Measurements from ENCODE around the gene DPP6.

The DPP6 gene

DNA sequence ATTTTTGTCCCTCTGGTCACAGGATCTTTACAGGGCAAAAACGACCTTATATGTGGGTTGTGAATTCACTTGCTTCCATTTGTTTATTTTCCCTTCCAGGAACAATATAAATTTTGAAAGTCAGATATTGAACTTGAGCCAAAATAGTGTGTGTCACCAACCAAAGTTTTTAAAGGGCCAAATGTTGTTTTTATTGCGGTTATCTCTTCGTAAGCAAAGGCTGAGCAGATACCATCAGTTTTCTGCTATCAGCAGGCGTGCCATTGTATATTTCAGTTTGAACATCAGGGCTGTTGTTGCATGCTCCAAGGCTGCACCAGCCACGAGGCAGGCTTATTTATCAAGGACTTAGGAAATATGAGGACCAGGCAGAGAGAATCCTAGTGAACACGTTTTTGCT is 790.4 kb downstream of the DPP6 start:
- Histone ChIP-seq H3K27me3 (ENCODE audit: control insufficient read depth, insufficient read depth, low read length) (no peaks in the 10 kb centered on the region), H3K9me3 (ENCODE audit: control insufficient read depth, low read length) (no peaks in the 10 kb centered on the region), H3K4me1 (ENCODE audit: control insufficient read depth, insufficient read depth, low read length) (peaks cover 20% of the 10 kb centered on the region), H3K36me3 (ENCODE audit: control insufficient read depth, insufficient read depth, low read length) (no peaks in the 10 kb centered on the region), H3K9ac (ENCODE audit: low read length) (no peak overlapping the region), H3K4me3 (ENCODE audit: low read length) (no peak overlapping the region)

- H3K36me3 ChIP-seq (ENCODE audit: control insufficient read depth, insufficient read depth, low read length), result no peaks in the 10 kb centered on the region
- H3K4me3 ChIP-seq (ENCODE audit: low read length), result no peak overlapping the region
- H3K27me3 ChIP-seq (ENCODE audit: control insufficient read depth, insufficient read depth, low read length), result no peaks in the 10 kb centered on the region
- H3K4me1 ChIP-seq (ENCODE audit: control insufficient read depth, insufficient read depth, low read length), result peaks cover 20% of the 10 kb centered on the region
- no peak overlapping the region for H3K9ac ChIP-seq (ENCODE audit: low read length)
- no peaks in the 10 kb centered on the region for H3K9me3 ChIP-seq (ENCODE audit: control insufficient read depth, low read length)
Observed at GRCh38 chr7:154843670-154844237, 791.6 kb downstream of the DPP6 start.

GRCh38 chr7:154844499-154844898 is 792.3 kb downstream of the DPP6 start:
- H3K4me1 ChIP-seq (ENCODE audit: control insufficient read depth, insufficient read depth, low read length), result peaks cover 20% of the 10 kb centered on the region
- H3K27me3 ChIP-seq (ENCODE audit: control insufficient read depth, insufficient read depth, low read length), result no peaks in the 10 kb centered on the region
- no peak overlapping the region for H3K4me3 ChIP-seq (ENCODE audit: low read length)
- H3K36me3 ChIP-seq (ENCODE audit: control insufficient read depth, insufficient read depth, low read length), result no peaks in the 10 kb centered on the region
- H3K9me3 ChIP-seq (ENCODE audit: control insufficient read depth, low read length), result no peaks in the 10 kb centered on the region
- no peak overlapping the region for H3K9ac ChIP-seq (ENCODE audit: low read length)

GRCh38 chr7:154844955-154845354 is 792.8 kb downstream of the DPP6 start:
- Histone ChIP-seq H3K27me3 (ENCODE audit: control insufficient read depth, insufficient read depth, low read length) (no peaks in the 10 kb centered on the region), H3K36me3 (ENCODE audit: control insufficient read depth, insufficient read depth, low read length) (no peaks in the 10 kb centered on the region), H3K9me3 (ENCODE audit: control insufficient read depth, low read length) (no peaks in the 10 kb centered on the region), H3K4me1 (ENCODE audit: control insufficient read depth, insufficient read depth, low read length) (peaks cover 20% of the 10 kb centered on the region), H3K9ac (ENCODE audit: low read length) (no peak overlapping the region), H3K4me3 (ENCODE audit: low read length) (no peak overlapping the region)

DNA sequence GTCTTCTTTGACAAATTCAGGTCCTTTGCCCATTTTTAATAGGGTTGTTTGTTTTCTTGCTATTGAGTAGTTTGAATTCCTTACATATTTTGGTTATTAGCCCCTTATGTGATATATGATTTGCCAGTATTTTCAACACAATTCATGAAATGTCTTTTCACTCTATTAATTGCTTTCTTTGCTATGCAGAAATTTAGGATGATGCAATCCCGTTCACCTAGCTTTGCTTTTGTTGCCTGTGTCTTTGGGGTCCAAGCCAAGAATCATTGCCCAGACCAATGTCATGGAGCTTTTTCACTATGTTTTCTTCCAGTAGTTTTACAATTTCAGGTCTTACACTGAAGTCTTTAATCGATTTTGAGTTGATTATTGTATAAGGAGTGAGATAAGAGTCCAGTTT is 796.3 kb downstream of the DPP6 start:
- Histone ChIP-seq H3K9me3 (ENCODE audit: control insufficient read depth, low read length) (no peaks in the 10 kb centered on the region), H3K4me3 (ENCODE audit: low read length) (no peak overlapping the region), H3K36me3 (ENCODE audit: control insufficient read depth, insufficient read depth, low read length) (no peaks in the 10 kb centered on the region), H3K27me3 (ENCODE audit: control insufficient read depth, insufficient read depth, low read length) (no peaks in the 10 kb centered on the region), H3K4me1 (ENCODE audit: control insufficient read depth, insufficient read depth, low read length) (peaks cover 6% of the 10 kb centered on the region), H3K9ac (ENCODE audit: low read length) (no peak overlapping the region)

DNA sequence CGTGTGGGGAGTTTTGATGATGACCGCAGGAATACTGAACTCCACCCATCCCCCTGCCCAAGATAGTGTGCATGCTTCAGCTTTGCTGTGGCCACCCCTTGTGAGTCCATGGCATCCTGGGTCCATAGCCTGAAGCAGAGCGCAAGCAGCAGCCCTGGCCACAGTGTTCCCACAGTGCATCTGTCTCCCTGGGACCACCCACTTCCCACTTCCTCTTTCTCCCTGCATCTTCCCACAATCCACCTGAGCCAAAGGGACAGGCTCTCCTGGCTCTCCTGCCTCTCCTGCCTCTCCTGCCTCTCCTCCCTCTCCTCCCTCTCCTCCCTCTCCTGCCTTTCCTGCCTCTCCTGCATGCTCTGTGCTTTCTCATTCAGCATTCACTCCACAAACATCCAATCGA is 800.0 kb downstream of the DPP6 start:
- H3K4me3 ChIP-seq (ENCODE audit: low read length), result no peak overlapping the region
- H3K4me1 ChIP-seq (ENCODE audit: control insufficient read depth, insufficient read depth, low read length), result no peaks in the 10 kb centered on the region
- no peaks in the 10 kb centered on the region for H3K9me3 ChIP-seq (ENCODE audit: control insufficient read depth, low read length)
- no peaks in the 10 kb centered on the region for H3K27me3 ChIP-seq (ENCODE audit: control insufficient read depth, insufficient read depth, low read length)
- no peaks in the 10 kb centered on the region for H3K36me3 ChIP-seq (ENCODE audit: control insufficient read depth, insufficient read depth, low read length)
- no peak overlapping the region for H3K9ac ChIP-seq (ENCODE audit: low read length)

DNA sequence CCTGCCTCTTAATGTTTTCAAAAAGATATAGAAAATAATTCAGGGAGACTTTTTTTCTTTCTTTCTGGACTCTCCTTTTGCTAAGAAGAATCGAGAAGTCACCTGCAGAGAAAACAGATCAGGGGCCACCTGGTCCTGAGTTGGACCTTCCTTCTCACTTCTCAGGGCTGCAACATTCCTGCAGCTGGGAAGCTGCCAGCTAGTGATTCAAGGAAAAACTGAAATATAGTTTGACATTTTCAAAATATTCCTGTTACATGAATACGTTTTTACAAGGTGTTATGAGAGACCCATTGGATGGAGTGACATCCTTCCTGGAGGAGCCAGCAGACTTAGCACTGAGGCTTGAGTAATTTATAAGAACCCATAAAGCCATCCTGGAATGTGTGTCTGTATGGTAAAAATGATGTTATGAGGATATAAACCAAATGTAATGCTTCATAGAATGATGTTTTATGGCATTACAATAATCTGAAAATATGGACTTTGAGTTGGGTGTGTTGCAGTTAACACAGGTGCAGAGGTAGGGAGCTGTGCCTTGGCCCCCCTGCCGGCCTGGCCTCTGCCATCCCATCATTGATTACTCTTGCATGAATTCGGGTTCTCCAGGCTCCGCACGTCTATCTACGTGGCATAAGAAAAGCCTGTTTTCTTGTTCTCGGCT is 801.0 kb downstream of the DPP6 start:
- H3K36me3 ChIP-seq (ENCODE audit: control insufficient read depth, insufficient read depth, low read length), result no peaks in the 10 kb centered on the region
- no peak overlapping the region for H3K4me3 ChIP-seq (ENCODE audit: low read length)
- no peaks in the 10 kb centered on the region for H3K9me3 ChIP-seq (ENCODE audit: control insufficient read depth, low read length)
- no peak overlapping the region for H3K9ac ChIP-seq (ENCODE audit: low read length)
- no peaks in the 10 kb centered on the region for H3K4me1 ChIP-seq (ENCODE audit: control insufficient read depth, insufficient read depth, low read length)
- no peaks in the 10 kb centered on the region for H3K27me3 ChIP-seq (ENCODE audit: control insufficient read depth, insufficient read depth, low read length)

DNA sequence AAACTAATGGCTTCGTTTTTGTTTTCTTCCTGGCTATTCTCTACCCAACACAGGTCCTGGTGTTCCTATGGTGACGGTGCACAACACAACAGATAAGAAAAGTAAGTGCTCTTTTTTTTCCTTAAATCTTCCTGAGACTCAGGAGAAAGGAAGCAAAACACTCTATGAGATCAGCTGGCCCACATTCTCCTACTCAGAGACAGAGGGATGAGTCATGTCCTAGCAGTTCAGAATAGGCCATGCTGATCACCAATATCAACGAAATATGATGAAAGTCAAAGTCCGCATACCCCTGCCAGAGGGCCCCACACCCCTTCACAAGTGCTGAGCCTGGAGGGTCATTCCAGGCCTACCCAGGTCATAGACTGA is 801.5 kb downstream of the DPP6 start:
- no peak overlapping the region for H3K9ac ChIP-seq (ENCODE audit: low read length)
- H3K4me1 ChIP-seq (ENCODE audit: control insufficient read depth, insufficient read depth, low read length), result no peaks in the 10 kb centered on the region
- no peaks in the 10 kb centered on the region for H3K9me3 ChIP-seq (ENCODE audit: control insufficient read depth, low read length)
- H3K27me3 ChIP-seq (ENCODE audit: control insufficient read depth, insufficient read depth, low read length), result no peaks in the 10 kb centered on the region
- H3K36me3 ChIP-seq (ENCODE audit: control insufficient read depth, insufficient read depth, low read length), result no peaks in the 10 kb centered on the region
- no peak overlapping the region for H3K4me3 ChIP-seq (ENCODE audit: low read length)

DNA sequence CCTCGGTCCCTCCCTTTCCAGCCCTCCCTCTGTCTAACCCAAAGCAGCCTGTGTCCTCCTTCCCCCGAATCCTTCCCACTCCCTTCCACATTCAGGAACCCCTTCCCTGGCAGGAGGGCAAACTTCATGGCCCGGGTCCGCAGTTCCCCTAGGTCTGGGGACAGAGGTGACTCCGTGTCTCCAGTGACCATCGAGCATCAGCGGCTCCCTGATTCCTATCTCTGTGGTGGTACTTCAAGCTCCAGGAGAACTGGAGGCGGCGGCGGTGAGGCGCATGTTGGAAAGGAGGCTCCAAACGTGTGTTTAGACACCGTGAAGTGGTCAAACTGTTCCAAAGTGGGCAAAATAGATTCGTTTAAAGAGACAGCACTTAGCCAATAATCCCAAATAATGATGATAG is 802.6 kb downstream of the DPP6 start:
- H3K9ac ChIP-seq (ENCODE audit: low read length), result no peak overlapping the region
- H3K9me3 ChIP-seq (ENCODE audit: control insufficient read depth, low read length), result no peaks in the 10 kb centered on the region
- H3K27me3 ChIP-seq (ENCODE audit: control insufficient read depth, insufficient read depth, low read length), result no peaks in the 10 kb centered on the region
- H3K4me1 ChIP-seq (ENCODE audit: control insufficient read depth, insufficient read depth, low read length), result no peaks in the 10 kb centered on the region
- H3K36me3 ChIP-seq (ENCODE audit: control insufficient read depth, insufficient read depth, low read length), result no peaks in the 10 kb centered on the region
- H3K4me3 ChIP-seq (ENCODE audit: low read length), result no peak overlapping the region

- no peaks in the 10 kb centered on the region for H3K9me3 ChIP-seq (ENCODE audit: control insufficient read depth, low read length)
- no peak overlapping the region for H3K4me3 ChIP-seq (ENCODE audit: low read length)
- no peak overlapping the region for H3K9ac ChIP-seq (ENCODE audit: low read length)
- H3K4me1 ChIP-seq (ENCODE audit: control insufficient read depth, insufficient read depth, low read length), result no peaks in the 10 kb centered on the region
- no peaks in the 10 kb centered on the region for H3K27me3 ChIP-seq (ENCODE audit: control insufficient read depth, insufficient read depth, low read length)
- H3K36me3 ChIP-seq (ENCODE audit: control insufficient read depth, insufficient read depth, low read length), result no peaks in the 10 kb centered on the region
Observed at GRCh38 chr7:154855366-154855765, 803.2 kb downstream of the DPP6 start.

GRCh38 chr7:154856733-154857132 is 804.5 kb downstream of the DPP6 start:
- Histone ChIP-seq H3K27me3 (ENCODE audit: control insufficient read depth, insufficient read depth, low read length) (no peaks in the 10 kb centered on the region), H3K9ac (ENCODE audit: low read length) (no peak overlapping the region), H3K9me3 (ENCODE audit: control insufficient read depth, low read length) (no peaks in the 10 kb centered on the region), H3K4me1 (ENCODE audit: control insufficient read depth, insufficient read depth, low read length) (no peaks in the 10 kb centered on the region), H3K4me3 (ENCODE audit: low read length) (no peak overlapping the region), H3K36me3 (ENCODE audit: control insufficient read depth, insufficient read depth, low read length) (no peaks in the 10 kb centered on the region)

DNA sequence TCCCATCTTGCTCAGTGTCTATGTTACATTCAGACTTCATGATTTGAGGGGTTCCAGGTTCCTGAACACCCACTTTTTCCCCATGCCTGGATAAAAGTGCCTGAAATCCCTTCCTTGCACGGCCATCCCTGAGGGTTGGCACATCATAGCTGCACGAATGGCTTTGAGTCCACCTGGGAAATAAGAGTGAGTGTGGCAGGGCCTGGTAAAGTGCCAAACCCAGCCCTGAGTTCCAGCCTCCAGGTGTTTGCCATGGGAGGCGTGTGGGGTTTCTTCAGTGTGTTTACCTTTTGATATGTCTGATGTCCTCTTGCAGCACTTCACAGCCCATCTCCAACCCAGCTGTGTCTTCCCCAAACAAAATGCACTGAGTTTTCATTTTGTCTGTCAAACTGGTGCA is 805.0 kb downstream of the DPP6 start:
- Histone ChIP-seq H3K27me3 (ENCODE audit: control insufficient read depth, insufficient read depth, low read length) (no peaks in the 10 kb centered on the region), H3K36me3 (ENCODE audit: control insufficient read depth, insufficient read depth, low read length) (no peaks in the 10 kb centered on the region), H3K9ac (ENCODE audit: low read length) (no peak overlapping the region), H3K4me1 (ENCODE audit: control insufficient read depth, insufficient read depth, low read length) (no peaks in the 10 kb centered on the region), H3K9me3 (ENCODE audit: control insufficient read depth, low read length) (no peaks in the 10 kb centered on the region), H3K4me3 (ENCODE audit: low read length) (no peak overlapping the region)

Data from mucosa of stomach (tissue), 1 donor.